Superior temporal gyrus (tissue), 1 donor: Measurements from ENCODE around the gene PARK7.
"Not testable (repeated sequence)": the region's sequence is repeated elsewhere in the genome, so short reads cannot be mapped to it uniquely, and the experiment has no call there.

Experiments used
- DNase-seq: peaks from one replicate; pipeline ENCODE4 v3.0.0-alpha.2; 2016; ENCODE audit errors: extremely low spot score

PARK7 gene

DNA sequence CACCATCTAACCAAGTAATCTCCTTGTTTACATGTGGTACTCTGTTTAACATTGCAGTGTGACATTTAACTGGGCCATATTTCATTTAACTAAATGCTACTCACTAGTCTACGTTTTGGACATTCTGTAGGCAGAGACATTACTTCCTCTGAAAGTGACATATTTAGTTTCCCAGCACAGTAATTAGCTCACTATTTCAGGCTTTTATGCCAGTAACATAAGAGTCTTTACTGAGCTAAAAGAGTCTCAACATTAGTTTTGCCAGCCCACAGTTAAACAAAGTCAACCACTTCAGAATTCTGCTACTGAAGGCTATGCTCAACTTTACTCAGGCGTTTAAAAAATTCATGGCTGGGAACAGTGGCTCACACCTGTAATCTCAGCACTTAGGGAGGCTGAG, 18.3 kb upstream of the PARK7 start:
- DNase-seq, result no peak

DNA sequence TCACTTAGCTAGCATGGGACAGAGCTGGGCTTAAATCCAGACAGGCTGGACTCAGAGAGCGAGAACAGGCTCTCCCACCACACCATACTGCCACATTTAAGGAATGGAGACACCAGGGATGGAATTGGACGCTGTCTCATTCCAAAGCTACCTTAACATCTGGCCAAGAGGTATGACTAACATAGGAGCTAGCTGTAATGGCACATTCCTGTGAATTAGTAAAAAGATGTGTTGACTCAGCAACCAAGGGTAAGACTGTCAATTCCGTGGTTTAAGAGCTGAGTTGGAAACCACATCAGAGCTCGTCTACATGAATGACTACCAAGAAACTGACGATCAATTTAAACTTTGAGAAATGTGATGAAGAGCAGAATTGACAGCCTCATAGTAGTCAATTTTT, 12.6 kb upstream of the PARK7 start:
- no peak for DNase-seq

DNA sequence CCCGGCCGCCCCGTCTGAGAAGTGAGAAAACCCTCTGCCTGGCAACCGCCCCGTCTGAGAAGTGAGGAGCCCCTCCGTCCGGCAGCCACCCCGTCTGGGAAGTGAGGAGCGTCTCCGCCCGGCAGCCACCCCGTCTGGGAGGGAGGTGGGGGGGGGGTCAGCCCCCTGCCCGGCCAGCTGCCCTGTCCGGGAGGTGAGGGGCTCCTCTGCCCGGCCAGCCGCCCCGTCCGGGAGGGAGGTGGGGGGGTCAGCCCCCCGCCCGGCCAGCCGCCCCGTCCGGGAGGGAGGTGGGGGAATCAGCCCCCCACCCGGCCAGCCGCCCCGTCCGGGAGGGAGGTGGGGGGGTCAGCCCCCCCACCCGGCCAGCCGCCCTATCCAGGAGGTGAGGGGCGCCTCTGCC, 8.7 kb upstream of the PARK7 start:
- not testable (repeated sequence) for DNase-seq

DNA sequence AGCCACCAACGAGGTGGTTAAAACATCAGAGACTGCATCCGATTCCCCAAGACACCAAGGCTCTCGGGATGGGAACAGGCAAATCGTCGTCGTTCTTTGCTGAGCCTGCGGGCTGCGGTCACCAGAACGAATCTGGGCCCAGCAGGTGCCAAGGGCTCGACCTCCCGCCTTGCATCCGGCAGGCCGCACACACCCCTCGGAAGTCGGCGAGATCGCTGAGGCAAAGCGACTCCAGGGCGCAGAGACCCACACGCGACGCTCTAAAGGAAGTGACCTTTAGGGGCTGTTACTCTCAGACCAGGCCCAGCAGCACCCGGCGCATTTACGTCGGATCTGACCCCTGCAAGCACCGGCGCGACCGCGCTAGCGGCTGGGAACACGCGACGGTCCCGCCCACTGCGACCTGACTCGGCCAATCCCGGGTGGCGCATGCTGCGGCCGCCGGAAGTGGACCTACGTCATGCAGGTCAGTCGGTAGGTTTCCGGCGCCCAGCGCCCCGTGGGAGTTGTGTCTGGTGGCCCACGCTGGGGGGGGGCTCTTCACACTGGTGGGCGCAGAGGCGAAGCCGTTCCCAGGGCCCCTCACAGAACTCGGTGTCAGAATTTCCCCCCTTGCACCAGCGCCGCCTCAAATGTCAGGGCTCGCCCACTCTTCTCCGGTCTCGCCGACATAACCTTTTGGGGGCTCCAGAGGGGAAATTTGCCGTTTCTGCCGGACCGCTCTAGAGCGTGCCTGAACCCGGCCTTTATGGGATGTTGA, 7.5 kb upstream of the PARK7 start:
- peak; percentile 96 for DNase-seq

DNA sequence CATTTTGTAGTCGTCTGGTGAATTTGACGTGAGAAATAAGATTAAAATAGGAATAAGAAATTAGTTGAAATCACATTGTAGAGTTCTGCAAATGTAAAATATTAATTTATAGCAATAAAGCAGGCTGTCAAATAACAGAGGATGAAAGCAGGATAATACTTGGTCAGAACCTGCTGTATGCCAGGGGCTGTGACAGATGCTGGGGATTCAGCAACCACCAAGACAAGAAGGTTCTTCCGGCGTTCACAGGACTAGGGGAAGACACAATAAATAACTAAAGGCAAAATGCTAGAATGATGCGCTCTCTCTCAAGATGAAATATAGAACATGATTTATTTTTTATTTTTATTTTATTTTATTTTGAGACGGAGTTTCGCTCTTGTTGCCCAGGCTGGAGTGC, 6.8 kb upstream of the PARK7 start:
- no peak for DNase-seq

DNA sequence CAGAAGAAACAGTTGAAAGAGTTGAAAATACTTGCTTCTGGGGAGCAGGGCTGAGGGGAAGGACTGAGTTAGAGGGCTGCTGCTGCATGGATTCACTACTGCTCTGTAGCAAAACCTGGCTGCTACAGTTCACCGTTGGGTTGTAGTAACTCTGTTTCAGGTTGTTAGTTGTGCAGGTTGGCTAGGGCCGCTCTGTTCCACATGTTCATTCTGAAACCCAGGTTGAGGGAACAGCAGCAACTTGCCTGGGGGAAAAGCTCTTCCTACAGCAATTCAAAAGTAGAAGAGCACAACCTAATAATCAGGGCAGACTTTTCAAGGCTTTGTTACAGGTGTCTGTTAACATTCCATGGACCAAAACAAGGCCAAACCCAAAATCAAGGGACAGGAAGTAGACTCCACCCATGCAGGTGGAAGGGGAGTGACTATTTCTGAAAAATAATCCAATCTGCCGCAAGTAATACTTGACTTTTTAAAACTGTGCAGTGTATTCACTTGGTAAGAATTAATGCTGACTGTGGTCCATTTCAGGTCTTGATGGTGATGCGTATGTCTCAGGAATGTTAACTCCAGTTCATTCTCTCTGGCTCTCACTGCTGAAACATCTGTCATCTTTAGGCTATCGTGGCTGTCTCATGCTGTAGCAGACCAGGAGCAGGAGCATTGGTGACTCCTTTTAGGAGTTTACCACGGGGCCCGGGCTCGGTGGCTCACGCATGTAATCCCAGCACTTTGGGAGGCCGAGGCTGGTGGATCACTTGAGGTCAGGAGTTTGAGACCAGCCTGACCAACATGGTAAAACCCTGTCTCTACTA, 5.1 kb upstream of the PARK7 start:
- DNase-seq, result no peak

DNA sequence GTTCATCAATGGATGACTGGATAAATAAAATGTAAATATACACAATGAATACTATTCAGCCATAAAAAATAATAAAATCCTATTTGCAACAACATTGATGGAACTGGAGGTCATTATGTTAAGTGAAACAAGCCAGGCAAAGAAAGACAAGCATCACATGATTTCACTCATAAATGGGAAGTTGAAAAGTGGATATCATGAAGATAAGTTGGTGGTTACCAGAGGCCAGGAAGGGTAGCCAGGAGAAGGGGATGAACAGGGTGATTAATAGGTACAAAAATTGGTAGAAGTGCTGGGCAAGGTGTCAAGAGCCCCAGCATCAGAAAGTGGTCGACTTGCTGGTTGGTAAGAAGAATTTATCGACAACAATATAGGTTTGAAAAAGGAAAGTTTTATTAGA, 1.3 kb upstream of the PARK7 start:
- no peak for DNase-seq

DNA sequence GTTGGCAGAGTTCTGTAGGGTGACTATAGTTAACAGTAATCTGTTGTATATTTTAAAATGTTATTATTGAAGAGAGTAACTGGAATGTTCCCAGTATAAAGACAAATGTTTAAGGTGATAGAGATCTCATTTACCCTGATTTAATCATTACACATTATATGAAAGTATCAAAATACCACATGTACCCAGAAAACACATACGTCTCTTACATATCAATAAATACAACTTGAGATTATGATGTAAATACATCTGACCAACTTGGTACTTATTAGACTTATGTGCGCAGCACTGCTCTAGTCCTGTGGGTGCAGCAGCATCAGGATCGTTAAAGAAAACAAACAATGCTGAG, 670 bp upstream of the PARK7 start:
- no peak for DNase-seq

DNA sequence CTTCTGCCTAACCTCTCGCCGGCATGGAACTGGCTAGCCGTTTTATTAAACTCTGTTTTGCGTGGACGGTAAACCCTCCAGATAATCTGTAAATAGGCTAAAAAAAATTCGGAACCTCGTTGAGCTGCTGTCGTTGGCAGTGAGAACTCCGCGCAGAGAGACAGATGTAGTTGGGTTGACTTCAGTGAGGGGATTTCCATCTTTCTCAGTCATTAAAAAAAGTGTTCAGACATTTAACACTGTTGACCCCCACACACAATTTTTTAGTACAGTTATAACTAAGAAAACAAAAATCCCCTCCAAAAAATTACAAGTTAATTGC, 464 bp downstream of the PARK7 start:
- no peak for DNase-seq

DNA sequence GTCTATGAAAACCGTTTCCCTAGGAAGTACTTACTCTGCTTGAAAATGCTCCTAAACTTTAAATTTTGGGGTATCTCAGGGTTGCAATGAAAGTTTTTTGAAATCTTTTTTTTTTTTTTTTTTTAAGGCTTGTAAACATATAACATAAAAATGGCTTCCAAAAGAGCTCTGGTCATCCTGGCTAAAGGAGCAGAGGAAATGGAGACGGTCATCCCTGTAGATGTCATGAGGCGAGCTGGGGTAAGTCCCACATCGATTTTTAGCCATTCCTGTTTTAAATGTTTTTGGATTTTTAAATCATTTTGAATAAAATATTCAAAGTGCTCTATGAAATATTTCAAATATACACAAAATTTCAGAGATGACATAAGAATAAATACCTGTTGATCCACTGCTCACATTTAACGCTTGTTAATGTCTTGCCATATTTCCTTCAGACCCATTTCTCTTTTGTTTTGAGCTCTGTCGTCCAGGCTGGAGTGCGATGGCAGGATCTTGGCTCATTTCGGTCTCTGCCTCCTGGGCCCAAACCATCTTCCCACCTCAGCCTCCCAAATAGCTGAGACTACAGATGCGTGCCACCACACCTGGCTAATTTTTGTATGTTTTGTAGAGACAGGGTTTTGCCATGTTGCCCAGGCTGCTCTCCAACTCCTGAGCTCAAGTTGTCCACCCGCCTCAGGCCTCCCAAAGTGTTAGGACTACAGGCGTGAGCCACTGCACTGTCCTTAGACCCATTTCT, 1.3 kb downstream of the PARK7 start:
- no peak for DNase-seq

DNA sequence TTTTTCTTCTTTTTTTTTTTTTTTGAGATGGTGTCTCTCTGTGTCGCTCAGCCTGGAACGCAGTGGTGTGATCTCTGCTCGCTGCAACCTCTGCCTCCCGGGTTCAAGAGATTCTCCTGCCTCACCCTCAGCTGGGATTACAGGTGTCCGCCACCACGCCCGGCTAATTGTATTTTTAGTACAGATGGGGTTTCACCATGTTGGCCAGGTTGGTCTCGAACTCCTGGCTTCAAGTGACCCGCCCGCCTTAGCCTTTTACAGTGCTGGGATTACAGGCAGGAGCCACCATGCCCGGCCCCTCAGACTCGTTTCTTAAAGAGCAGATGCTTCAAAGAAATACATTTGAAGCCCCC, 1.8 kb downstream of the PARK7 start:
- not testable (repeated sequence) for DNase-seq

DNA sequence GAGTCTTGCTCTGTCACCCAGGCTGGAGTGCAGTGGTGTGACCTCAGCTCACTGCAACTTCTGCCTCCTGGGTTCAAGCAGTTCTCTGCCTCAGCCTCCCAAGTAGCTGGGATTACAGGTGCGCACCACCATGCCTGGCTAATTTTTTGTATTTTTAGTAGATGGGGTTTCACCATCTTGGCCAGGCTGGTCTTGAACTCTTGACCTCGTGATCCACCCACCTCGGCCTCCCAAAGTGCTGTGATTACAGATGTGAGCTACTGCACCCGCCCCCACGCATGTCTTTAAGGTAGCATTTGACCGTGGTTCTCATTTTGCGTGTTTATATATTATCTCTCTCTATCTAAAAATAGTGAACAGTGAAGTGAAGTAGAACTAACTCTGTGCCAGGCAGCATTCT, 2.3 kb downstream of the PARK7 start:
- DNase-seq, result not testable (repeated sequence)

DNA sequence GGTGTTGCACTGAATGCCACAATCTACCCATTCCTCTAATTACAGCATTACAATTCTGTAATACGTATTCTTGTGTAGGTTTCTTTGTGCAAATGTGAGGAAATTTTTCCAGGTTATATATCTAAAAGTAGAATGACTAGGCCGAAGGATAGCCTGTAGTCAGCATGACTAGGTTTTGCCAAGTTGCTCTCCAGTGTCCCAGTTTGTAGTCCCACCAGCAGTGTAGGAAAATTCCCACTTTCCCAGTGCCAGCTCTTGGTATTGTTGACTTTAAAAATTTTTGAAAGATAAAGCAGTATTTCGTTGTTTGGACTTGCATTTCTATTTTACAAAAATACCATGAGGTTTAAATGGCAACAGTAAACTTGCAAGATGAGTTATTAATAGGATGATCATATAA, 3.0 kb downstream of the PARK7 start:
- DNase-seq, result no peak

DNA sequence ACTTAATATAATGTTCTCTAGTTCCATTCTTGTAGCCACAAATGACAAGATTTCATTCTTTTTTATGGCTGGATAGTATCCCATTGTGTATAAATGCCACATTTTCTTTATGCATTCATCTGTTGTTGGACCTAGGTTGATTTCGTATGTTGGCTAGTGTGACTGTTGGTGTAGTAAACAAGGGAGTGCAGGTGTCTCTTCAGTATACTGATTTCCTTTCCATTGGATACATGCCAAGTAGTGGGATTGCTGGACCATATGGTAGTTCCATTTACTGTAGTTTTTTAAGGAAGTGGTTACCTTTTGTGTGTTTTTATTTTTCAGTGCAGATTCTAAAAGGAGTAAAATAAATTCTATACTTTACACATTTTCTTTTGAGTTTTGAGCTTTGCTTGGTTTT, 5.7 kb downstream of the PARK7 start:
- no peak for DNase-seq

DNA sequence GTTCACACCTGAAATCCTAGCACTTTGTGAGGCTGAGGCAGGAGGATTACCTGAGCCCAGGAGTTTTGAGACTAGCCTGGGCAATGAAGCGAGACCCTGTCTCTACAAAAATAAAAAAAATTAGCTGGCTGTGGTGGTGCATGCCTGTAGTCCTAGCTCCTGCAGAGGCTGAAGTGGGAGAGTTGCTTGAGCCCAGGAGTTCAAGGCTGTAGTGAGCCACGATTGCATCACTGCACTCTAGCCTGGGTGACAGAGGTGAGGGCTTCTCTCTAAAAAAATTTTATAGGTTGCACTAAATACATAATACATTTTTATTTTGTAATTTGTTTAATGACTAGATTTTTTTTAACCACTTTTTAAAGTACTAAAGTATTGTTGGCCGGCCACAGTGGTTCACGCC, 6.1 kb downstream of the PARK7 start:
- DNase-seq, result no peak

DNA sequence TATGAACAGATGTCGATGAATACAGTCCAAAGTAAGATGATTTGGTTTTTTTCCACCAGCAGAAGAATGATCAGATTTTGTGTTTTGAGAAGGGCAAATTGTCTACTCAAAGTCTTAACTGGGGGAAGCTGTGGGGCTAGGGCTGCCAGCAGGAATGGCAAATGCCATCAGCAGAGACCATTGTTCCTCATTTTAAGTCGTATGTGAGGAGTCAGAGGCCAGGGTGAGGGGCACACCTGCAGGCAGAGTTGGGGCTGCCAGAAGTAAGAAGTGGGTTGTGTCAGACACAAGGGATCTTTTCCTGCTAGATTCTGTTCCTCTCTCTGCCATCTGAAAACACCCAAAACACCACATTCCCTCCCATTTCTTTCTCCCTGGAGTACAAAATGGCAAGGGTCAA, 8.7 kb downstream of the PARK7 start:
- no peak for DNase-seq

DNA sequence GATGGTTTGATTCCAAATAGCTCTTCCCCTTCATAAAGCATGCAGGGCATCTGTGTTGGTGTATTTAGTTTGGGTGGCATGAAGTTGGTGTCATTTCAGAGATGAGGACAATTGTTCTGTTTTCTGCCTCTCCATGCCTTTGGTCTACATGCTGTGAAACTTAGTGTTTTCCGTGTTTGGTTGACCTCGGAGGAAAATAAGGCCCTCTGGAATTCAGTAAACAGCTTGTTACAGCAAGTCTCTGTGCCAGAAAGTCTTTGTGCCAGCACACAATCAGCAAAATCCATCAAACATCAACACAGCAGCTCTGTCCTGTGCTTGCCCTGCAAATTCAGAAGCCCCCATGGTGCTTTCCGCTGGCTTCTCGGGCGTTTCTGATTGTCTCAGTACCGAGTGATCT, 9.5 kb downstream of the PARK7 start:
- no peak for DNase-seq

DNA sequence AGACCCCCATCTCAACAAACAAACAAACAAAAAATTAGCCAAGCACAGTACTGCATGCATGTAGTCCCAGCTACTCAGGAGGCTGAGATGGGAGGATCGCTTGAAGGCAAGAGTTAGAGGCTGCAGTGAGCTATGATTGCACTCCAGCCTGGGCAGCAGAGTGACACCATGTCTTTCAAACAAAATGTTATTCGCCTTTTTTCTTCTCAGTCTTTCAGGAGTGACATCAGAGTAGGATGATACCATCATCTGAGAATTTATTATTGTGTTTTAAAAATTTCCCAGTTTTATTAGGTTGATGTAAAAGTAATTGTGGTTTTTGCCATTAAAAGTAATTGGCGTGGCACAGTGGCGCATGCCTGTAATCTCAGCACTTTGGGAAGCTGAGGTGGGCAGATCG, 10.8 kb downstream of the PARK7 start:
- no peak for DNase-seq

DNA sequence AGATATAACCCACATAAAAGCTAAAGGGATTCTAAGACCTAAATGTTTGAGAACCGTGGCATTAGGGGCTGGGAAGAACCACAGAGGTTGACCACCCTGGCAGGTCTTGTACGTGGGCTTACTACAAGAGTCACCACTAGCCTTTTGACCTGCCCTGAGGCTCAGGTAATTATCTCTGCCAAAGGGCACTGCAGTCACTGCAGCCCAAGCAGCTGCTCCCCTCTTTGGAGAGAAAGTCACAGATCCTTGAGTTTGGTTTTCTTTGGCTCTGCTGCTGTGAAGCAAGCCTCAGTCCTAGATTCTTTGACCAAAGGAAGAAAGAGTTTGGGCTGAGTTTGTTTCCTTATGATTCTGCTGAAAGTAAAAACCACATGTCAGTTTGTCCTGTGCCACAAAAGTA, 11.6 kb downstream of the PARK7 start:
- DNase-seq, result no peak

DNA sequence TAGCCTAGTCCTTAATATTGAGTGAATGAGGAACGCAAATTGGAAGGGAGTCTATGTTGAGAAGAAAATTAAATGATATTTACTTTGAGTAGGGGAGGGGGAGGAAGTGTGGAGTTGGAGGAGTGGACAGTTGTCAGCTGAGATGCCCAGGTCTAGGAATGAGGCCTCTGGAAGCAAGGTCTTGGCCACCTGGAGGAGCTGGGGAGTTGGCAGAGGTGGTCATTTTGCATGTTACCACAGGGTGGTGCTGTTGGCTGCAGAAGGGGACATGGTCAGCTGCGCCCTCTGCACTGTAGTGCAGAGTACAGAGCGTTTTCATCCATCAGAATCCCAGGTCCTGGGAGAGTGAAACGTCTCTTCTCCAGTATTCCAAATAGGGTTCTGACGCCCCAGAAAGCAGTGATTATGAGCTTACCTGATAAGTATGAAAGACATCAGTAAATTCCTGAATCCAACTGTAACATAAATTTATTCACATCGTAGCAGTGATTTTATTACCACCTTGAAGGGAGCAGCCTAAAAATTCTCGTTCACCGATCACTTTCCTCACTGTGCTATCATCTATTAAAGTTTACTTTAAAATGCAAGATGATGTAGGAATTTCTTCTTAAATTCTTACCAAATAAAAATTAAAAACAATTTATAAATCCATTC, 13.8 kb downstream of the PARK7 start:
- peak; percentile 83 for DNase-seq

DNA sequence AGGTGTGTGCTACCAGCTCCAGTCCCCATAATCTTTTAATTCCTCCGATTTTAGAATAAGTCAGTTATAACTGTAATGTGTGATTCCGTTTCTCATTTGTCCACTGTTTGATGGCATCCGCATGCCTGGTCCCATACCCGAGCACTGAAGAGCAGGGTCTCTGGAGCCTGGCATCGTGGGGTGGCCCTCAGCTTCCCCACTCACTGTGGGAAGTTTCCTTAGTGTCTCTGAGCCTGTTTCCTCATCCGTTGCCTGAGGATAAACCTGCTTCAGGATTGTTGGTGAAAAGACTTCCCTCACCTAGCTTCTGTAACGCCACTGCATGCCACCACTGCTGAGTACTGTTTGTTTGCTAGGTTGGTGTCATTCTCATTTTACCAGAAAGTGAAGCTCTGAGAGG, 19.5 kb downstream of the PARK7 start:
- DNase-seq, result no peak

DNA sequence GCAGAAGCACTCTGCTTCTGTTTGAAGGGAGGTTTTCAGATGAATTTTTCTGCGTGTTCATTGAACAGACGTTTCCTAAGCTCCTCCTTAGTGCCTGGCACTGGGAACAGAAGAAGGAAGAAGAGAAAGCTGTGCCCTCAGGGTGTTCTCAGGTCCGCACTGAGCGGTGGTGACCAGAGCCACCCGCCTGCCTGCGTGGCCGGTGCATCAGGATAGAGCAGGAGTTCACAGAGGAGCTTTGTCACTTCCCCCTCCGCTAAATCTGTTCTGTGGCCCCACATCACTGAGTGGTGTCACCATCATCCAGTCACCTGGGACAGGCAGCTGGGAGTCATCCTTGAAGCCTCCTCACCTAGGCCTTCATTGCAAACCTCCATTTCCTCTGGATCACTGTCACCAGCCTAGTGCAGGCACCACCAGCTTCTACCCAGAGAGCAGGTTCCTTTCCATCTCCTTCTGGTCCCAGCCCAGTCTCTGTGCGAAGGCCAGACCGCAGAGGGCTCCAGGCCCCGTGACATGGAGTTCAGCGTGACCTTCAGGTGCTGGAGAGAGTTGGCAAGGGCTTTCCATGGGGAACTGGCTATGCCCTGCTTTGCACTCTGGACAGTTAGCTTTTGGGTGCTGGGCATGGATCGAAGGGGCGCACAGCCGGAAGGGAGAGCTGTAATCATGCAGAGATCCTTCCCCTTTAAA, 21.7 kb downstream of the PARK7 start:
- no peak for DNase-seq
